Mesendoderm (in vitro differentiated cells): Measurements from ENCODE around the gene OR51B4.

Experiments
- DNase-seq: peaks from one replicate; pipeline ENCODE4 v3.0.0; 2013
- H2AK5ac ChIP-seq: 2 replicates; pipeline ENCODE4 v1.6.1; 2013; ENCODE audit warnings: low read length, inconsistent platforms
- H2BK120ac ChIP-seq: 2 replicates; pipeline ENCODE4 v1.6.1; 2013; ENCODE audit warnings: low read depth, mild to moderate bottlenecking, low read length, moderate library complexity, mixed read lengths
- H2BK15ac ChIP-seq: replicated peaks from 2 replicates; pipeline ENCODE4 v1.6.1; 2013; ENCODE audit warnings: low read depth, mild to moderate bottlenecking, moderate library complexity
- H2BK5ac ChIP-seq: 2 replicates; pipeline ENCODE4 v1.6.1; 2013; ENCODE audit warnings: low read length, inconsistent platforms
- H3K18ac ChIP-seq: 2 replicates; pipeline ENCODE4 v1.6.1; 2013; ENCODE audit warnings: mild to moderate bottlenecking, low read length, mixed read lengths
- H3K23ac ChIP-seq: one replicate; pipeline ENCODE4 v1.6.1; 2013; ENCODE audit warnings: low read length
- H3K27ac ChIP-seq: 2 replicates; pipeline ENCODE4 v1.5.1; 2013; ENCODE audit warnings: low read depth, mild to moderate bottlenecking, inconsistent platforms, low read length, moderate library complexity
- H3K27me3 ChIP-seq: 2 replicates; pipeline ENCODE4 v1.6.1; 2013; ENCODE audit warnings: low read length, control low read depth, mild to moderate bottlenecking, inconsistent platforms; ENCODE audit not compliant: insufficient read depth, poor library complexity
- H3K36me3 ChIP-seq: 2 replicates; pipeline ENCODE4 v1.6.1; 2013; ENCODE audit warnings: low read length, inconsistent platforms; ENCODE audit not compliant: control insufficient read depth, insufficient read depth
- H3K4ac ChIP-seq: one replicate; pipeline ENCODE4 v1.6.1; 2013; ENCODE audit warnings: low read depth, mild to moderate bottlenecking, low read length, moderate library complexity
- H3K4me1 ChIP-seq: 2 replicates; pipeline ENCODE4 v1.6.1; 2013; ENCODE audit warnings: low read depth, low read length, inconsistent platforms; ENCODE audit not compliant: control insufficient read depth
- H3K4me2 ChIP-seq: 2 replicates; pipeline ENCODE4 v1.6.1; 2013; ENCODE audit warnings: low read length
- H3K4me3 ChIP-seq: 2 replicates; pipeline ENCODE4 v1.5.1; 2013; ENCODE audit warnings: mild to moderate bottlenecking, low read length
- H3K56ac ChIP-seq: one replicate; pipeline ENCODE4 v1.6.1; 2013; ENCODE audit warnings: low read length
- H3K79me1 ChIP-seq: 2 replicates; pipeline ENCODE4 v1.6.1; 2013; ENCODE audit warnings: low read length, inconsistent platforms
- H3K79me2 ChIP-seq: 2 replicates; pipeline ENCODE4 v1.6.1; 2013; ENCODE audit warnings: mild to moderate bottlenecking, low read length; ENCODE audit not compliant: control insufficient read depth, insufficient read depth
- H3K9ac ChIP-seq: 2 replicates; pipeline ENCODE4 v1.6.1; 2013; ENCODE audit warnings: low read length, inconsistent platforms
- H4K5ac ChIP-seq: one replicate; pipeline ENCODE4 v1.6.1; 2013; ENCODE audit warnings: low read length
- H4K8ac ChIP-seq: one replicate; pipeline ENCODE4 v1.6.1; 2013; ENCODE audit warnings: low read depth, mild to moderate bottlenecking, control low read depth, low read length, moderate library complexity
- WGBS: extraction: QIAGEN DNeasy Blood & Tissue Kit; methylation state at CpG from one replicate; pipeline ENCODE4 v1.1.7; 2013; ENCODE audit warnings: low lambda C conversion rate, missing lambda C conversion rate; ENCODE audit not compliant: insufficient coverage; ENCODE audit errors: extremely low coverage; 5-methylcytosine and 5-hydroxymethylcytosine counted together

The OR51B4 gene

GRCh38 chr11:5288108-5288905, 13.4 kb downstream of the OR51B4 start:
- H4K8ac ChIP-seq, result no peak overlapping the region
- H2AK5ac ChIP-seq, result no peak overlapping the region
- no peak overlapping the region for H3K4me2 ChIP-seq
- no peak overlapping the region for H3K18ac ChIP-seq
- no peak overlapping the region for H3K23ac ChIP-seq
- no peak overlapping the region for H3K27ac ChIP-seq
- H3K4me1 ChIP-seq, result no peaks in the 10 kb centered on the region
- no peaks in the 10 kb centered on the region for H3K27me3 ChIP-seq
- no peak overlapping the region for H2BK15ac ChIP-seq
- no CpG with 5 or more reads among the region's 7 CpGs for WGBS
- no peak overlapping the region for H2BK5ac ChIP-seq
- H3K4me3 ChIP-seq, result no peak overlapping the region
- H3K4ac ChIP-seq, result no peak overlapping the region
- no peaks in the 10 kb centered on the region for H3K79me2 ChIP-seq
- DNase-seq, result peak; percentile 11
- H2BK120ac ChIP-seq, result no peak overlapping the region
- H3K36me3 ChIP-seq, result no peaks in the 10 kb centered on the region
- H4K5ac ChIP-seq, result no peak overlapping the region
- H3K9ac ChIP-seq, result no peak overlapping the region
- H3K56ac ChIP-seq, result no peak overlapping the region
- H3K79me1 ChIP-seq, result no peaks in the 10 kb centered on the region

- H2BK15ac ChIP-seq, result no peak overlapping the region
- no peaks in the 10 kb centered on the region for H3K36me3 ChIP-seq
- no peak overlapping the region for H4K8ac ChIP-seq
- no peak overlapping the region for H2AK5ac ChIP-seq
- no peaks in the 10 kb centered on the region for H3K79me1 ChIP-seq
- no peak overlapping the region for H2BK120ac ChIP-seq
- no peaks in the 10 kb centered on the region for H3K79me2 ChIP-seq
- H3K27me3 ChIP-seq, result no peaks in the 10 kb centered on the region
- H3K4me1 ChIP-seq, result no peaks in the 10 kb centered on the region
- no peak overlapping the region for H3K27ac ChIP-seq
- no peak overlapping the region for H4K5ac ChIP-seq
- no peak for DNase-seq
- no peak overlapping the region for H3K23ac ChIP-seq
- WGBS, result no CpG with 5 or more reads among the region's 3 CpGs
- H3K4me2 ChIP-seq, result no peak overlapping the region
- no peak overlapping the region for H3K4ac ChIP-seq
- no peak overlapping the region for H3K56ac ChIP-seq
- H3K9ac ChIP-seq, result no peak overlapping the region
- no peak overlapping the region for H2BK5ac ChIP-seq
- H3K18ac ChIP-seq, result no peak overlapping the region
- H3K4me3 ChIP-seq, result no peak overlapping the region
These were observed 14.8 kb downstream of the OR51B4 start for GRCh38 chr11:5286901-5287300.

GRCh38 chr11:5286351-5286750, 15.4 kb downstream of the OR51B4 start:
- H4K5ac ChIP-seq, result no peak overlapping the region
- no peaks in the 10 kb centered on the region for H3K4me1 ChIP-seq
- no peaks in the 10 kb centered on the region for H3K79me1 ChIP-seq
- H3K4me3 ChIP-seq, result no peak overlapping the region
- no peak overlapping the region for H2BK15ac ChIP-seq
- H3K27me3 ChIP-seq, result no peaks in the 10 kb centered on the region
- H3K4ac ChIP-seq, result no peak overlapping the region
- no peak overlapping the region for H3K18ac ChIP-seq
- no peak overlapping the region for H3K9ac ChIP-seq
- H3K36me3 ChIP-seq, result no peaks in the 10 kb centered on the region
- H3K79me2 ChIP-seq, result no peaks in the 10 kb centered on the region
- WGBS, result no CpG with 5 or more reads among the region's 1 CpG
- no peak for DNase-seq
- H4K8ac ChIP-seq, result no peak overlapping the region
- no peak overlapping the region for H3K23ac ChIP-seq
- H2BK5ac ChIP-seq, result no peak overlapping the region
- H3K56ac ChIP-seq, result no peak overlapping the region
- no peak overlapping the region for H2BK120ac ChIP-seq
- H3K4me2 ChIP-seq, result no peak overlapping the region
- no peak overlapping the region for H2AK5ac ChIP-seq
- no peak overlapping the region for H3K27ac ChIP-seq

GRCh38 chr11:5285703-5286340, 15.9 kb downstream of the OR51B4 start:
- Histone ChIP-seq H3K79me2 (no peaks in the 10 kb centered on the region), H2BK5ac (no peak overlapping the region), H3K79me1 (no peaks in the 10 kb centered on the region), H3K9ac (no peak overlapping the region), H3K36me3 (no peaks in the 10 kb centered on the region), H2AK5ac (no peak overlapping the region), H3K27ac (no peak overlapping the region), H2BK15ac (no peak overlapping the region), H3K4ac (no peak overlapping the region), H4K5ac (no peak overlapping the region), H3K27me3 (no peaks in the 10 kb centered on the region), H4K8ac (no peak overlapping the region), H3K4me3 (no peak overlapping the region), H3K56ac (no peak overlapping the region), H3K4me1 (no peaks in the 10 kb centered on the region), H3K23ac (no peak overlapping the region), H3K4me2 (no peak overlapping the region), H3K18ac (no peak overlapping the region), H2BK120ac (no peak overlapping the region)
- DNase-seq, result no peak
- WGBS, result no CpG with 5 or more reads among the region's 4 CpGs

GRCh38 chr11:5284637-5285036, 17.1 kb downstream of the OR51B4 start:
- Histone ChIP-seq H2BK5ac (no peak overlapping the region), H3K27ac (no peak overlapping the region), H4K8ac (no peak overlapping the region), H4K5ac (no peak overlapping the region), H3K4ac (no peak overlapping the region), H3K36me3 (no peaks in the 10 kb centered on the region), H3K79me2 (no peaks in the 10 kb centered on the region), H3K18ac (no peak overlapping the region), H2AK5ac (no peak overlapping the region), H3K9ac (no peak overlapping the region), H3K4me2 (no peak overlapping the region), H3K79me1 (no peaks in the 10 kb centered on the region), H3K27me3 (no peaks in the 10 kb centered on the region), H2BK120ac (no peak overlapping the region), H3K23ac (no peak overlapping the region), H3K4me1 (peaks cover 3% of the 10 kb centered on the region), H3K4me3 (no peak overlapping the region), H3K56ac (no peak overlapping the region), H2BK15ac (no peak overlapping the region)
- WGBS, result no CpG with 5 or more reads among the region's 2 CpGs
- no peak for DNase-seq
